Glutamatergic neuron (in vitro differentiated cells): ENCODE results near the gene USP5. TPM values are rescaled to one million over a fixed set of nuclear protein-coding genes. Genes with fewer than 3 reads are reported as not detected.
A peak's percentile ranks its signal among the peaks of the same experiment; 100 is the strongest.

Source experiments
- DNase-seq: peaks from one replicate; pipeline ENCODE4 v3.0.0; 2022
- H3K27ac Mint-ChIP-seq: one replicate; pipeline ENCODE4 v1.8.0; 2020; ENCODE audit warnings: mild to moderate bottlenecking, mixed read lengths, inconsistent platforms; ENCODE audit not compliant: unreplicated experiment
- H3K27me3 Mint-ChIP-seq: one replicate; pipeline ENCODE4 v1.8.0; 2020; ENCODE audit warnings: mild to moderate bottlenecking, moderate library complexity, mixed read lengths, inconsistent platforms; ENCODE audit not compliant: unreplicated experiment
- H3K36me3 Mint-ChIP-seq: one replicate; pipeline ENCODE4 v1.8.0; 2020; ENCODE audit warnings: mild to moderate bottlenecking, mixed read lengths, inconsistent platforms; ENCODE audit not compliant: unreplicated experiment
- H3K4me1 Mint-ChIP-seq: one replicate; pipeline ENCODE4 v1.8.0; 2020; ENCODE audit warnings: mild to moderate bottlenecking, low read depth, mixed read lengths, inconsistent platforms; ENCODE audit not compliant: unreplicated experiment
- H3K4me3 Mint-ChIP-seq: one replicate; pipeline ENCODE4 v1.8.0; 2020; ENCODE audit warnings: mild to moderate bottlenecking, mixed read lengths, inconsistent platforms; ENCODE audit not compliant: unreplicated experiment
- H3K9me3 Mint-ChIP-seq: one replicate; pipeline ENCODE4 v1.8.0; 2020; ENCODE audit warnings: mild to moderate bottlenecking, moderate library complexity, mixed read lengths, inconsistent platforms; ENCODE audit not compliant: unreplicated experiment
- CTCF ChIP-seq: fragments of 200-600 bp; sonication (generic); IDR thresholded peaks from one replicate; pipeline ENCODE4 v1.5.0; 2021; ENCODE audit not compliant: partially characterized antibody, unreplicated experiment
- total RNA-seq: library from RNA; stranded (reverse); fragmentation: NEBNext Ultra II Directional; extraction: Animal tissue kit (Norgen Biotek cat#: 25700); gene quantifications from one replicate; pipeline ENCODE4 v1.2.1, GENCODE V29; 2021; ENCODE audit not compliant: unreplicated experiment

USP5 gene
- total RNA-seq, 1 donor from 2014 or later, result 141 TPM

GRCh38 chr12:6826125-6826733, 25.7 kb upstream of the USP5 start:
- Mint-ChIP-seq H3K4me1 (peaks cover 35% of the 10 kb centered on the region), H3K36me3 (peaks cover 11% of the 10 kb centered on the region), H3K4me3 (peak overlapping the region; percentile 76), H3K27ac (peak overlapping the region; percentile 98), H3K9me3 (peaks cover 28% of the 10 kb centered on the region), H3K27me3 (peaks cover 37% of the 10 kb centered on the region)
- no peak for TF ChIP-seq CTCF
- no peak for DNase-seq

GRCh38 chr12:6826734-6827436, 25.1 kb upstream of the USP5 start:
- peak overlapping the region; percentile 76 for H3K4me3 Mint-ChIP-seq
- no peak for TF ChIP-seq CTCF
- peaks cover 36% of the 10 kb centered on the region for H3K27me3 Mint-ChIP-seq
- H3K4me1 Mint-ChIP-seq, result peaks cover 40% of the 10 kb centered on the region
- peak overlapping the region; percentile 98 for H3K27ac Mint-ChIP-seq
- peaks cover 29% of the 10 kb centered on the region for H3K9me3 Mint-ChIP-seq
- DNase-seq, result no peak
- peaks cover 11% of the 10 kb centered on the region for H3K36me3 Mint-ChIP-seq

GRCh38 chr12:6827437-6827911, 24.5 kb upstream of the USP5 start:
- peak overlapping the region; percentile 98 for H3K27ac Mint-ChIP-seq
- H3K4me1 Mint-ChIP-seq, result peaks cover 43% of the 10 kb centered on the region
- H3K36me3 Mint-ChIP-seq, result peaks cover 11% of the 10 kb centered on the region
- H3K4me3 Mint-ChIP-seq, result peak overlapping the region; percentile 76
- TF ChIP-seq CTCF, result no peak
- DNase-seq, result peak; percentile 97
- H3K9me3 Mint-ChIP-seq, result peaks cover 31% of the 10 kb centered on the region
- H3K27me3 Mint-ChIP-seq, result peaks cover 36% of the 10 kb centered on the region

- Mint-ChIP-seq H3K9me3 (peaks cover 29% of the 10 kb centered on the region), H3K36me3 (peaks cover 11% of the 10 kb centered on the region), H3K4me1 (peaks cover 38% of the 10 kb centered on the region), H3K27ac (peak within 1 kb of the TSS; percentile 100), H3K4me3 (peak within 1 kb of the TSS; percentile 100), H3K27me3 (peaks cover 31% of the 10 kb centered on the region)
- no peak for TF ChIP-seq CTCF
- peak; percentile 65 for DNase-seq
Measured at GRCh38 chr12:6827982-6828780, 23.8 kb upstream of the USP5 start, which contains the start of gene P3H3. Gene P3H3, plus strand, starts transcription at chr12:6828407. Its CDS starts 34 bp downstream, at chr12:6828441.
